Liver (tissue), 9 donors: Measurements from ENCODE around the gene TAPBP. TPM values are rescaled to one million over a fixed set of nuclear protein-coding genes. Genes with fewer than 3 reads are reported as not detected.

ENCODE experiments used
- DNase-seq: peaks from one replicate; pipeline ENCODE4 v3.0.0-alpha.2; 2017; ENCODE audit warnings: low spot score
- H3K27ac ChIP-seq, 2 donors: one replicate each; pipeline ENCODE4 v1.7.0; 2013; ENCODE audit warnings: inconsistent platforms in 2 of 2, low read length in 2 of 2, control low read depth in 1 of 2, low read depth in 1 of 2, mild to moderate bottlenecking in 1 of 2
- H3K27me3 ChIP-seq, 4 donors: one replicate each; pipeline versions ENCODE4 v1.6.1 to v1.7.0; 2013; ENCODE audit warnings: low read length in 3 of 4, inconsistent platforms in 1 of 4, mild to moderate bottlenecking in 1 of 4, moderate library complexity in 1 of 4; ENCODE audit not compliant: control insufficient read depth in 4 of 4, insufficient read depth in 4 of 4
- H3K36me3 ChIP-seq, 4 donors: one replicate each; pipeline versions ENCODE4 v1.6.1 to v1.7.0; 2013; ENCODE audit warnings: low read length in 3 of 4, mild to moderate bottlenecking in 3 of 4, low read depth in 1 of 4, moderate library complexity in 1 of 4; ENCODE audit not compliant: control insufficient read depth in 4 of 4, insufficient read depth in 3 of 4
- H3K4me1 ChIP-seq, 4 donors: one replicate each; pipeline versions ENCODE4 v1.6.1 to v1.7.0; 2013; ENCODE audit warnings: low read length in 3 of 4, mild to moderate bottlenecking in 3 of 4, moderate library complexity in 1 of 4; ENCODE audit not compliant: control insufficient read depth in 4 of 4, insufficient read depth in 4 of 4
- H3K4me3 ChIP-seq, 3 donors: one replicate each; pipeline versions ENCODE4 v1.6.1 to v1.7.0; 2013; ENCODE audit warnings: low read length in 3 of 3, control low read depth in 1 of 3, low read depth in 1 of 3, mild to moderate bottlenecking in 1 of 3
- H3K9ac ChIP-seq, 2 donors: one replicate each; pipeline ENCODE4 v1.7.0; 2013; ENCODE audit warnings: low read length in 2 of 2, mild to moderate bottlenecking in 2 of 2, moderate library complexity in 2 of 2, control low read depth in 1 of 2, low read depth in 1 of 2
- H3K9me3 ChIP-seq, 4 donors: one replicate each; pipeline versions ENCODE4 v1.6.1 to v1.7.0; 2013; ENCODE audit warnings: low read length in 3 of 4; ENCODE audit not compliant: control insufficient read depth in 4 of 4
- ATF3 ChIP-seq: IDR thresholded peaks from 2 replicates; pipeline ENCODE4 v1.6.1; 2016; ENCODE audit warnings: antibody characterized with exemption
- CTCF ChIP-seq: fragments of 150-350 bp; IDR thresholded peaks from 2 replicates; pipeline ENCODE4 v1.5.1; 2017; ENCODE audit warnings: improper control_type of control experiment, low read depth, low read length; ENCODE audit not compliant: missing input control
- EGR1 ChIP-seq, 2 donors: IDR thresholded peaks; 2 replicates each; pipeline ENCODE4 v1.6.1; 2016 to 2018; ENCODE audit warnings: antibody characterized with exemption in 2 of 2, low read depth in 2 of 2
- FOXA1 ChIP-seq: IDR thresholded peaks from 2 replicates; pipeline ENCODE4 v1.6.1; 2016; ENCODE audit warnings: antibody characterized with exemption
- FOXA2 ChIP-seq: IDR thresholded peaks from 2 replicates; pipeline ENCODE4 v1.6.1; 2016; ENCODE audit warnings: antibody characterized with exemption
- GABPA ChIP-seq, 2 donors: IDR thresholded peaks in 1 of 2; conservative IDR thresholded peaks in 1 of 2; 2 replicates each; pipeline ENCODE4 v1.6.1; 2016; ENCODE audit warnings: antibody characterized with exemption in 2 of 2, mild to moderate bottlenecking in 1 of 2, moderate library complexity in 1 of 2
- HNF4A ChIP-seq, 2 donors: conservative IDR thresholded peaks; 2 replicates each; pipeline ENCODE4 v1.6.1; 2016; ENCODE audit warnings: antibody characterized with exemption in 2 of 2, mild to moderate bottlenecking in 2 of 2
- HNF4G ChIP-seq: IDR thresholded peaks from 2 replicates; pipeline ENCODE4 v1.6.1; 2016; ENCODE audit warnings: antibody characterized with exemption
- JUND ChIP-seq, 2 donors: IDR thresholded peaks; 2 replicates each; pipeline ENCODE4 v1.6.1; 2016; ENCODE audit warnings: antibody characterized with exemption in 2 of 2
- MAX ChIP-seq: IDR thresholded peaks from 2 replicates; pipeline ENCODE4 v1.6.1; 2016; ENCODE audit warnings: antibody characterized with exemption
- NR2F2 ChIP-seq: IDR thresholded peaks from 2 replicates; pipeline ENCODE4 v1.6.1; 2016; ENCODE audit warnings: antibody characterized with exemption
- RAD21 ChIP-seq, 2 donors: IDR thresholded peaks; 2 replicates each; pipeline ENCODE4 v1.6.1; 2016; ENCODE audit warnings: antibody characterized with exemption in 2 of 2, mild to moderate bottlenecking in 2 of 2
- REST ChIP-seq: IDR thresholded peaks from 2 replicates; pipeline ENCODE4 v1.6.1; 2016; ENCODE audit warnings: antibody characterized with exemption, mild to moderate bottlenecking
- RXRA ChIP-seq, 2 donors: IDR thresholded peaks; 2 replicates each; pipeline ENCODE4 v1.6.1; 2017 to 2018; ENCODE audit warnings: antibody characterized with exemption in 2 of 2, mild to moderate bottlenecking in 1 of 2
- SP1 ChIP-seq: IDR thresholded peaks from 2 replicates; pipeline ENCODE4 v1.6.1; 2018; ENCODE audit warnings: antibody characterized with exemption, mild to moderate bottlenecking
- TAF1 ChIP-seq: conservative IDR thresholded peaks from 2 replicates; pipeline ENCODE4 v1.6.1; 2016; ENCODE audit warnings: antibody characterized with exemption, mild to moderate bottlenecking
- YY1 ChIP-seq: IDR thresholded peaks from 2 replicates; pipeline ENCODE4 v1.6.1; 2016; ENCODE audit warnings: antibody characterized with exemption, mild to moderate bottlenecking
- ZBTB33 ChIP-seq: IDR thresholded peaks from 2 replicates; pipeline ENCODE4 v1.6.1; 2016; ENCODE audit warnings: antibody characterized with exemption
- WGBS: extraction: QIAGEN DNeasy Blood & Tissue Kit; methylation state at CpG from one replicate; pipeline ENCODE4 v1.1.7; 2013; 5-methylcytosine and 5-hydroxymethylcytosine counted together
- polyA plus RNA-seq, 2 donors: library from polyadenylated mRNA; stranded (reverse) in 1 of 2; unstranded in 1 of 2; fragments of 200-250 nt in 1 of 2; fragments of >200 nt in 1 of 2; fragmentation: Nextera tagmentation in 1 of 2; extraction: Ambion mirVana in 1 of 2; gene quantifications; one replicate each; pipeline versions ENCODE4 v1.2.1 to v1.2.3, GENCODE V29; 2013 to 2015
- total RNA-seq, 2 donors: library from RNA; depleted of rRNA; stranded (reverse); fragments of >200 nt; gene quantifications; one replicate each; pipeline ENCODE4 v1.2.3, GENCODE V29; 2014
- donor health status: healthy.
- donor health status: healthy.
- donor health status: healthy.
- donor health status: healthy.
- donor health status: healthy.

TAPBP gene
- total and polyA plus RNA-seq, 4 donors = 47.9 to 74.0 (median 51.0) TPM

GRCh38 chr6:33288921-33289783 is 24.7 kb downstream of the TAPBP start, which contains the start of the genes PFDN6 and WDR46:
Gene PFDN6 (plus strand): TSS chr6:33289601. CDS start chr6:33289857, 256 bp downstream.
Gene WDR46 (minus strand): TSS chr6:33289239. CDS start chr6:33289170, 69 bp downstream.
- Histone ChIP-seq H3K4me3 (peak within 1 kb of the TSS; percentile 74 to 93 (median 83)), H3K4me1 (peaks cover 10 to 23% (median 20%) of the 10 kb centered on the region in 4 donors), H3K36me3 (peaks cover 7 to 53% (median 23%) of the 10 kb centered on the region in 4 donors), H3K27ac (peak within 1 kb of the TSS; percentile 85 to 87), H3K27me3 (no peaks in the 10 kb centered on the region), H3K9ac (peak within 1 kb of the TSS; percentile 68), H3K9me3 (no peaks in the 10 kb centered on the region)
- under 1% methylated on average over 43 of the region's 43 CpGs for WGBS
- peak; percentile 84 for TF ChIP-seq MAX
- peak; percentile 90 for TF ChIP-seq ZBTB33
- peak; percentile 48 for TF ChIP-seq SP1
- TF ChIP-seq RXRA (IDR thresholded peaks at IDR 0.05) = peak; percentile 26 to 53
- no peak for TF ChIP-seq CTCF
- peak; percentile 100 for TF ChIP-seq YY1
- peak in 1 of 2 donors; percentile 77 for TF ChIP-seq EGR1 (IDR thresholded peaks at IDR 0.05; ENCODE audit: low read depth in 2 of 2)
- peak; percentile 64 for TF ChIP-seq FOXA1
- peak in 1 of 2 donors; percentile 35 for TF ChIP-seq HNF4A (conservative IDR thresholded peaks at IDR 0.05)
- peak; percentile 32 for TF ChIP-seq REST
- peak; percentile 96 to 99 for TF ChIP-seq GABPA (IDR thresholded peaks at IDR 0.05 in 1 of 2, conservative IDR thresholded peaks at IDR 0.05 in 1 of 2)
- TF ChIP-seq JUND (IDR thresholded peaks at IDR 0.05) = peak in 1 of 2 donors; percentile 33
- no peak for TF ChIP-seq ATF3
- peak; percentile 65 for TF ChIP-seq FOXA2
- TF ChIP-seq TAF1 = no peak
- TF ChIP-seq RAD21 (IDR thresholded peaks at IDR 0.05) = peak in 1 of 2 donors; percentile 6
- no peak for TF ChIP-seq HNF4G
- peak; percentile 53 for TF ChIP-seq NR2F2
- peak; percentile 85 for DNase-seq
